GM06990 (cell line): ENCODE measurements around the gene KRT8.

Source experiments
- DNase-seq: peaks from one replicate; pipeline ENCODE4 v3.0.0-alpha.2; 2011; ENCODE audit not compliant: insufficient read length; ENCODE audit errors: extremely low read depth
- H3K27me3 ChIP-seq: replicated peaks from 2 replicates; pipeline ENCODE4 v1.6.0; 2011; ENCODE audit warnings: low read length; ENCODE audit not compliant: control insufficient read depth, insufficient read depth
- H3K36me3 ChIP-seq: 2 replicates; pipeline ENCODE4 v1.5.1; 2011; ENCODE audit warnings: low read length; ENCODE audit not compliant: control insufficient read depth, insufficient read depth
- H3K4me3 ChIP-seq: replicated peaks from 2 replicates; pipeline ENCODE4 v1.5.1; 2011; ENCODE audit warnings: low read depth, mild to moderate bottlenecking, control low read depth, low read length
- TF ChIP-seq, protein P1 (sequence below): IDR thresholded peaks from 2 replicates; pipeline ENCODE4 v1.5.1; 2011; ENCODE audit warnings: low read length, control low read depth, mild to moderate bottlenecking, inconsistent platforms; ENCODE audit not compliant: insufficient read depth, poor library complexity, severe bottlenecking

The KRT8 gene

DNA sequence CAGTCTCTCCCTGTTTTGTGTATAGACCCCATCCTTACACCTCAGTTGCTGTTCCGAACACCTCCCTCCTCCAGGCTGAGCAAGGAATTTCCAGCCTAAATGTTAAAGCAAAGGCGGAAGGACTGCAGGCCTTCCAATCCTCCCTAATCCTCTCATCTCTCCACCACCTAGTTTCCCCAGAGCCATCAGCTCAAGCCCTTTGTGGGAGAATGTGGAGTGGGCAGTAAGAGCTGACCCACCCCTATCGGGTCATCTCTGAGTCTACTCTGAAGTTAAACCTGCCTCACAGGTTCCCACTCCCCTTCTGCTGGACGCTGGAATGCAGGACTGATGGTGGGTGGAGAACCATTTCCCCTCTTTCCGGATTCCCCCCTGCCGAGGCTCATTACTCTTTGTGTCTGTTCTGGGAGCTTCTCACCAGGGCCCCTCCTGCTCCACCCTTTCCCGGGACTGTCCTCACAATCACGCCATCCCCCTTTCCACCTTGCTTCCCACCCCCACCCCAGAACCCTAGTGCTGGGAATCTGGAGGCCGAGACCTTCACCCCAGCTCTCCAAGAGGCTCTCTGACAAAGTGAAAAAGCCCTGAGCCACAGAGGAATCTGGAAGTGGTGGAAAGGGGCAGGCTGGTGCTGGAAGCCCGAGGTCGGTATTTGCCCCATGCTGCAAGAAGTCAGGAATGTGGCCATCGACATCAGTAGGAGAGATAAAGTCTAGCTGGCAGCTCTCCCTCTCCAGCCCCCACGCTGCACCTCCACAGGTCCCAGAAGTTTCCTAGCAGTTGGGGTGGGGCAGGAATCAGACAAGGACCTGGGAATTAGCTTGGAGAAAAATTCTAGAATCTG is 40.7 kb upstream of the KRT8 start:
- Histone ChIP-seq H3K27me3 (no peaks in the 10 kb centered on the region; the same call in 1 of the 2 replicates), H3K36me3 (no peaks in the 10 kb centered on the region), H3K4me3 (no peak overlapping the region)
- TF ChIP-seq, protein P1, sequence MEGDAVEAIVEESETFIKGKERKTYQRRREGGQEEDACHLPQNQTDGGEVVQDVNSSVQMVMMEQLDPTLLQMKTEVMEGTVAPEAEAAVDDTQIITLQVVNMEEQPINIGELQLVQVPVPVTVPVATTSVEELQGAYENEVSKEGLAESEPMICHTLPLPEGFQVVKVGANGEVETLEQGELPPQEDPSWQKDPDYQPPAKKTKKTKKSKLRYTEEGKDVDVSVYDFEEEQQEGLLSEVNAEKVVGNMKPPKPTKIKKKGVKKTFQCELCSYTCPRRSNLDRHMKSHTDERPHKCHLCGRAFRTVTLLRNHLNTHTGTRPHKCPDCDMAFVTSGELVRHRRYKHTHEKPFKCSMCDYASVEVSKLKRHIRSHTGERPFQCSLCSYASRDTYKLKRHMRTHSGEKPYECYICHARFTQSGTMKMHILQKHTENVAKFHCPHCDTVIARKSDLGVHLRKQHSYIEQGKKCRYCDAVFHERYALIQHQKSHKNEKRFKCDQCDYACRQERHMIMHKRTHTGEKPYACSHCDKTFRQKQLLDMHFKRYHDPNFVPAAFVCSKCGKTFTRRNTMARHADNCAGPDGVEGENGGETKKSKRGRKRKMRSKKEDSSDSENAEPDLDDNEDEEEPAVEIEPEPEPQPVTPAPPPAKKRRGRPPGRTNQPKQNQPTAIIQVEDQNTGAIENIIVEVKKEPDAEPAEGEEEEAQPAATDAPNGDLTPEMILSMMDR, result no peak
- no peak for DNase-seq

DNA sequence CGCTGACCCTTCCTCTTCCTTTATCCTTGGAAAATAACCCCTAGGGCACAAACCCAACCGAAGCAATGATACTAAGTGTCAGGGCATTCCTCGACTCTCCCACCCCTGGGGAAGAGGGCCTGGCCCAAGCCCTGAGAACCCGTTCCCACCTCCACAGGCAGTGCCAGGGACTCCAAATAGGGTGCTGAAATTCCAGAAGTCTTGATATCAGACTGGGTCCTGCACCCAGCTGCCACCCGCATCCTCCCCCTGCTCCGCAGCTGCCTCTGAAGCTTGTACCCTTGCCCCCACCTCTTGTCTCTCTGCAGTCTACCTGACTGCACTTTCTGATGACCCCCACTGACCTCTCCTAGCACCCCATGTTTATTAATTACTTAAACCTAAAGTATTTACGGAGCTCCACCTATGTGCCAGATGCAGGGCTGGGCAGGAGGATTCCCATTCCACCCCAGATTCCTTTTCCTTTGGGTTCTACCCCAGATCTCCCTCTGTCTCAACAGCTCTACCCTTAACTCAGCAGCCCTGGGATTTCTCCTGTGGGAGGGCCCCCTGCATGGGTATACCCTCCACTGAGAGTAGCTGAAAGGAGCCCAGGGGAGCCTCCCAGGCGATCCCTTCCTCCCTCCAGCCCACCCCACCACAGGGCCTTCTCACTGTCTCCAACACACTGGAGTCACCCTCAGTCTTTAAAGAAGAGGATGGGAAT is 40.0 kb upstream of the KRT8 start:
- no peak for DNase-seq
- TF ChIP-seq, protein P1, result no peak
- Histone ChIP-seq H3K27me3 (no peaks in the 10 kb centered on the region; the same call in 1 of the 2 replicates), H3K4me3 (no peak overlapping the region), H3K36me3 (no peaks in the 10 kb centered on the region)

DNA sequence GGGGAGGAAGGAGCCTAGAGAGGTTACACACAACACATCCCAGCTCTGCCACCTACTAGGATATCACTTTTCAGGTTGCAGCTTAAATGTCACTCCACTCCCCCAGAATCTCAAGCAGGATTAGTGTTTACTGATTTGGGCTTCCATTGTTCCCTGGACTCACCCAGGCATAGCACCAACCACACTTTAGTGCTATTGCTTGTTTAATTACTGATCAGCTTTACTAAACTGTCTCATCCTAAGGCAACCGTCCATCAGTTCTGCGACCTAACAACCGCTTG is 38.0 kb upstream of the KRT8 start:
- TF ChIP-seq, protein P1, result no peak
- DNase-seq, result no peak
- Histone ChIP-seq H3K27me3 (no peaks in the 10 kb centered on the region; the same call in 1 of the 2 replicates), H3K36me3 (no peaks in the 10 kb centered on the region), H3K4me3 (no peak overlapping the region)

DNA sequence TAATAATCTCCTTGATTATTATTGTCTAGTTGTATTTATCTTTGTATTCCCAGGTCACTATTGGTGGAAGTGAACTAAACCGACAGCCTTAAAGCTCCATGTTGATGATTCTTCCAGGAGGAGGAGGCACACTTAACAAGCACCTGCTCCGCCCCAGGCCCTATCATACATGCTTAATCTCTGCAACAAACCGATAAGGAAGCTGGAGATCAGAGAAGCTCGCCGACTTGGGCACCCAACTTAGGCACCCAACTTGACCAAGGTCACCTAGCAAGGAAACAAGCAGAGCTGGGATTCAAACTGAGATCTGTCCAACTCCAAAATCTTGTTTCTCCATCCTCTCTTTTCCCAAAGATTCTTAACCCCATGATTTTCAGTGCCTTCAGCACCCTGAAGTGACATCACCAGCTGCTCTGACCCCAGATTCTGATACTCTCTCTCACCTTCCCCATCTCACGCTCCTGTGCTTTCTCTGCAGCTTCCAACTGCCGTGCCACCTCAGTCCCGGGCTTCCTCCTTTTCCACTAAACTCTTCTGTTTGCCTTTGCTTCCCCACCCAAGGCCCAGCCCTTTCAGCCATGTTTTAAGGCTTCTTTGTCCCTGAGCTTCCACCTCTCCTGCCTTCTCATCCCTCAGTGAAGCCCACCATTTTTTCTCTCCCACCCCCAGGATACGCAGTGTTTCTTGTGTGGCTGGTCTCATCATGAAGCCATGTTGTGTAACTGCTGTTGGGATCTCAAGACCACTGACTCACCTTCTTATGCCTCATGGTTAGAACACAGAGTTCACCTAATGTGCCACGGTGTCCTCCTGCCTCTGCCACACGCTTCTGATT is 37.4 kb upstream of the KRT8 start:
- Histone ChIP-seq H3K4me3 (no peak overlapping the region), H3K36me3 (no peaks in the 10 kb centered on the region), H3K27me3 (no peaks in the 10 kb centered on the region; the same call in 1 of the 2 replicates)
- DNase-seq, result no peak
- TF ChIP-seq, protein P1, result no peak

DNA sequence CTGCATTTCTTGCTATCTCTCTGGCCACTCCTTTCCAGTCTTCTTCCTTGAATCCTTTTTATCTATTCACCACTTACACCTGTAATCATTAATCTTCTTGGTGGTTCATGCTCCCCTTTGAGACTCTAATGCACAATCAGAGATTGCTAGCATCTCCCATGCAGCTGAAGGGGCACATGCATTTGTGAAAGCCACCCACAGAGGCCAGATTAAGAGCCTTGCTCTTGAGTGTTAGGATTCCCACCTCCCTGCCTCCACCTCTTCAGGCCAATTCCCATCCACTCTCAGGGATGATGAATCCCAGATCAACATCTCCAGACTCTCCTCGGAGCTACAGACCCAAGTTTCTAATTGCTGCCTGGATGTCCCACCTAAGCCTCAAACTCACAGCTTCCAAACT is 24.7 kb upstream of the KRT8 start:
- no peaks in the 10 kb centered on the region for H3K36me3 ChIP-seq
- DNase-seq, result no peak
- H3K4me3 ChIP-seq, result no peak overlapping the region
- H3K27me3 ChIP-seq, result no peaks in the 10 kb centered on the region; the same call in 1 of the 2 replicates
- TF ChIP-seq, protein P1, result no peak
